Stimulated activated CD4-positive, alpha-beta T cell treated with anti-CD3 and anti-CD28 coated beads, Interleukin-1b, Interleukin-23, amount 100 ng/mL, for 1 hour (primary cell): Measurements from ENCODE around the gene RASA3.
"Not testable (repeated sequence)": the region's sequence is repeated elsewhere in the genome, so short reads cannot be mapped to it uniquely, and the experiment has no call there.

Source experiments
- DNase-seq, 2 donors: peaks; one replicate each; pipeline ENCODE4 v3.0.0-alpha.2; 2020; ENCODE audit warnings: low read depth in 2 of 2

The RASA3 gene

DNA sequence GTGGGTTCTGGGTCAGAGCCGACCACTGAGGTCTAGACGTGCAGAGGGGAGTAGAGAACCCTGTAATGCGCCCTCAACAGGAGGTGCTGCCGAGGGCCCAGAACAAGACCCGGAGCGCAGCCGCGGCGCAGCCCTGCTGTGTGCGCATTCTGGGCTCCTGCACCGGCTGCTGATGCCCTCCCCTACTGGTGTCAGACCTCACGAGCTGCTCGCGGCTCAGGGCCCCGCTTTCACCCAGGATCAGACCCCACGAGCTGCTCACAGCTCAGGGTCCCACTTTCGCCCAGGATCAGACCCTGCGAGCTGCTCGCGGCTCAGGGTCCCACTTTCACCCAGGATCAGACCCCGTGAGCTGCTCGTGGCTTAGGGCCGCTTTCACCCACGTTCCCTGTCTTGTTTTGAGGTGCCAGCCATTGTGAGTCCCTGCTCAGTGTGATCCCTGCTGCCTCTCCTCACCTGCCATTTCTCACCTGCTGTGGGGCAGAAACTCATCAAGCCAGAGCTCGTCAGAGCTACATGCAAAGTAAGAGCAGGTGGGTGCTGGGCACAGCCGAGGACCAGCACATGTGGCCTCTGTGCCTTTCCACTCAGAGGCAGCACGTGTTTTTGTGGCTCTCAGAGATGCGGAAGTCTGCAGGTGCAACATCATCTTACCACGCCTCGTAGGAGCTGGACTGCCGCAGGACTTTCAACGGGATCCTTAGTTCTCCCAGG, 111.5 kb downstream of the RASA3 start:
- no peak for DNase-seq

- DNase-seq: not testable (repeated sequence)
Measured at GRCh38 chr13:114020134-114020533, 112.3 kb downstream of the RASA3 start.

DNA sequence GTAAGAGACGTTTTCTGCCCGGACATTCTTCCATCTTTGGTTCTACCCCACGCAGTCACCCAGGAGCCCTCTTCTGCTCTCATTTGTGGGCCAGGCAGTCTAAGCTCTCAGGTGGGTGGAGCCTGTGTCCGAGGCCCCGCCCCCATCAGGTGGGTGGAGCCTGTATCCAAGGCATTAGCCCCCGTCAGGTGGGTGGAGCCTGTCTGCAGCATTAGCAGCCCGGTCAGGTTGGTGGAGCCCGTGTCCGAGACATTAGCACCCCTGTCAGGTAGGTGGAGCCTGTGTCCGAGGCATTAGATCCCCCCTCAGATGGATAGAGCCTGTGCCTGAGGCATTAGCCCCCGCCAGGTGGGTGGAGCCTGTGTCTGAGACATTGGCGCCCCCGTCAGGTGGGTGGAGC, 113.1 kb downstream of the RASA3 start:
- peak; percentile 7 to 10 for DNase-seq

GRCh38 chr13:114018461-114019055, 113.9 kb downstream of the RASA3 start:
- DNase-seq: no peak

- DNase-seq: no peak
Measured at GRCh38 chr13:114017966-114018365, 114.5 kb downstream of the RASA3 start.

DNA sequence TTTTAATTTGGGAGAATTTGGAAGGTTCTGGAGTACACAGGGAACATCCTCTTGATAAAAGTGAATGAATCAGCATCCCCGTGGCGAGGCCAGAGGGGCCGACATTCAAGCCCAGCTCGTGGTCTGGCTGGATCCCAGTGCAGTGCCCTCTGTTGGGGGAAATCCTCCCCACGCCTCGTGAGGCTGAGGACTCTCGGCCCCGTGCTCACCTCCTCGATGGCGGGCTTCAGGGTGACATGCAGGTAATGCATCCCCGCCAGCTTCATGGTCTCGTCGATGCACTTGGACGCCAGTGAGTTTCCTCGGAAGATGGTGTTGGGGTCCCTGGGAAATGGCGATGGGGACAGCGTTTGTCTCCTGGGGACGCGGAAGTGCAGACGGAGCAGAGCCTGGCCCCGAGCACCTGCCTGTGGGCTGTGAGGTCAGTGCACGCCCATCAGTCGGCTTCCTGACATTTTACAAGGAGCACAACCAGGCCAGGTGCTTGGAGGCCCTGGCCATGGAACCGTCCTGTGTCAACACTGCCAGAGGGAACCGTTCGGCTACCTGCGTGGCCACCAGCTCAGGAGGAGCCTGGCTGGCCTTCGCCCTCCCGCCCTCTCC, 115.3 kb downstream of the RASA3 start:
- DNase-seq: no peak

GRCh38 chr13:114016321-114017027, 115.9 kb downstream of the RASA3 start:
- DNase-seq: no peak

- no peak for DNase-seq
Measured at GRCh38 chr13:114015969-114016295, 116.5 kb downstream of the RASA3 start.

- DNase-seq: no peak
Measured at GRCh38 chr13:114015111-114015968, 117.1 kb downstream of the RASA3 start.

DNA sequence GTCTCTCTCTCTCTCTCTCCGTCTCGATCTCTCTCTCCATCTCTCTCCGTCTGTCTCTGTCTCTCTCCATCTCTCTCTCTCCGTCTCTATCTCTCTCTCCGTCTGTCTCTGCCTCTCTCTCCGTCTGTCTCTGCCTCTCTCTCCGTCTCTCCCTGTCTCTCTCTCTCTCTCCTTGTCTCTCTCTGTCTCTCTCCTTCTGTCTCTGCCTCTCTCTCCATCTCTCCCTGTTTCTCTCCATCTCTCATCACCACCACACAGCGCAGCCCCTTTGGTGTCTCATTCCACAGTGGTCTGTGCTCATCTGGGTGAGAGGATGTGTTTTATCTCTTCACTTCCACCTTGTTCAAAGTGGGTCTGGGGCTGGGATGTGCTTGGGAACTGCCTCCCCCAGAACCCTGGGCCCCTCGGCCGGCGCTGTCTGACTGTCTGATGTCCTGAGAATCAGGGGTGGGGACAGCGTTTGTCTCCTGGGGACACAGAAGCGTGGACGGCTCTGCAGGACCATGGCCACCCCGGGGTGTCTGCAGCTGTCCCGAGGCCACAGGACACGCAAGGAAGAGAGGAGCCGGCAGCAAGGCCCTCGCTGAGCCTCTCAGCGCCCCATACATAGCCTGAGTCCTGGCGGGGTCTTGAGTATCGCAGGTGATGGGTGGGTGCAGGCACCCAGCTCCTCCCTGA, 118.3 kb downstream of the RASA3 start:
- DNase-seq: no peak

DNA sequence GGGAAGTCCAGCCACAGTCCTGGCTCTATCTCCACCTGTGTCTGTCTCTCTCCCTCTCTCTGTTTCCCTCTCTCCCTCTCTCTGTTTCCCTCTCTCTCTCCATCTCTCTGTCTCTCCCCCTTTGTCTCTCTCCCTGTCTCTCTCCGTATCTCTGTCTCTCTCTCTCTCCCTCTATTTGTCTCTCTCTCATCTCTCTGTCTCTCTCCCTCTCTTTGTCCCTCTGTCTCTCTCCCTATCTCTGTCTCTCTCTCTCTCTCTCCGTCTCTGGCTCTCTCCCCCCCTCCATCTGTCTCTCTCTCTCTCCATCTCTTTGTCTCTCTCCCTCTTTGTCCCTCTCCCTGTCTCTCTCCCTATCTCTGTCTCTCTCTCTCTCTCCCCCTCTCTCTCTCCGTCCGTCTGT, 119.1 kb downstream of the RASA3 start:
- DNase-seq: no peak

DNA sequence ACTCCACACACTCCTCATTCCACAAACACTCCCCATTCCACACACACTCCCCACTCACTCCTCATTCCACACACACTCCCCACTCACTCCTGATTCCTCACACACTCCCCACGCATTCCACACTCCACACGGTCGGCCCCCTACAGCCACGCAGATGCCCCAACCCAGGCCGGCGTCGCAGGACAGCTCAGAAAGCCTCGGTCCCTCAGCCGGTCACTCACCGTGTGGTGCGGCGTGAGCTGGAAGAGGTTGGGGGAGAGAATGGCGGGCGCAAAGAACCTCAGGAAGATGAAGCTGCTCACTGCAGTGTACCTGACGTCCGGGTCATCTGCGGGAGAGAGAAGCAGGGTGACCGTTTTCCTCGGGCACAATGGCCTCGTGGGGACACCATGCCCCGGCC, 119.5 kb downstream of the RASA3 start:
- no peak for DNase-seq

- DNase-seq: no peak
Measured at GRCh38 chr13:114012141-114012540, 120.3 kb downstream of the RASA3 start.

GRCh38 chr13:114011226-114011625, 121.2 kb downstream of the RASA3 start:
- no peak for DNase-seq

DNA sequence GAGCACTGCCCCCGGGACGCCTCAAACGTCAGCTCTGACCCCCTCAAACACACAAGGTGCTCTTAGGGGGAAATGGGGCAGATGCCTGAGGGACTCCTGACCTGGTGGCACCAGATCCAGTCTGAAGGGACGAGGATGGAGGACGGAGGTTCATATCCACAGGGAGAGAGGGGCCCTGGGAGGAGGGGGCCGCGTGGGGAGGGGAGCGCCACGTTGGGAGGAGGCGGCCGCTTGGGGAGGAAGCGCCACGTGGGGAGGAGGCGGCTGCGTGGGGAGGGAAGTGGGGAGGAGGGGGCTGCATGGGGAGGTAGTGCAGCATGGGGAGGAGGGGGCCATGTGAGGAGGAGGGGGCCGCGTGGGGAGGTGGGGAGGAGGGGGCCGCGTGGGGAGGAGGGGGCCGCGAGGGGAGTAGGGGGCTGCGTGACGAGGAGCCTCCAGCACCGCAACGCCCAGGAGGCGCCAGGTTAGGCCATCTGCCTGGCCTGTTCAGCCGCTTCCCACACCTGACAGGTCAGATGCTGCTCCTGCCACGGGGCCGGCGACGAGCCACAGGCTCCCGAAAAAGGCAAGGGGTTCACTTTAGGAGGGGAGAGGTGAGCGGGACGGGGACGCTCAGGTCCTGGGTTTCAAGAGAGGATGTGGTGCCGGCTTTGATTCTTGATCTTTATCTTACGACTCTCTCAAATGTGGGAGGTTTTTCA, 121.9 kb downstream of the RASA3 start:
- no peak for DNase-seq

DNA sequence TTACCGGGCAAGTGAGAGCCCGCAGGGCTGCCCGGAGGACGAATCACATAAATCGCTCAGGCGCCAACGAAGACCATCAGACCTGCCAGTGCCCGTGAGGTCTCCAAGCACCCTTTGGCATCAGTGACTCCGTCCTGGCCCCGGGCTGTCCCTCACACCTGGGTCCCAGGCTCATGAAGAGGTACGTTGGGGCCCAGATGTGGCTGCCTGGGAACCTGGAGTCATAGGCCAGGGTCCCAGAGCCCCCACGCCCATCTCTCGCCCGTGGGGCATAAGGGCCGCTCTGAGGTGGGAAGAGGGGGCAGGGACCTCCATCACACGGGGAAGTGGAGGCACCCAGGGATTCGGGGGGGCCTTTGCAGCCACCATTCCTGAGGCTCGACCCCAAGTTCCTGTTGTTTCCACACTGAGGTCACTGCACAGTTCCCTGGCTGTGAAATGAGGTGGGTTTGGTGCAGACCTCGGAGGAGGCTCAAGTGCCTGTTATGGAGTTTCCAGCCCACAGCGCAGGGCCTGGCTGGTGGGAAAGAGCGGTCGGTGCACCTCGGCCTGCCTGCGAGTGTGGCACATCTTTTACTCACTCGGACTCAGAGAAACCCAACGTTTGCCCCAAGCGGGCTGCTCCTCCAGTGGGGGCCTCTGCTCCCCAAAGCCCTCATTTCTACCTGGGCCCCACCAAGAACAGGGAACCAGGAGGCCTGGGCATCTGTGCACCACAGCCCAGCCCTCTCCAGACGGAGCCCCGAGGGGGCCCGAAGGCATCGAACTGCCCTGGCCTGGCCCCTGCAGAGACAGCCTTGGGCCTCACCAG, 122.6 kb downstream of the RASA3 start:
- no peak for DNase-seq

GRCh38 chr13:114008964-114009589, 123.3 kb downstream of the RASA3 start:
- no peak for DNase-seq

GRCh38 chr13:114007566-114007965, 124.9 kb downstream of the RASA3 start:
- DNase-seq: no peak

DNA sequence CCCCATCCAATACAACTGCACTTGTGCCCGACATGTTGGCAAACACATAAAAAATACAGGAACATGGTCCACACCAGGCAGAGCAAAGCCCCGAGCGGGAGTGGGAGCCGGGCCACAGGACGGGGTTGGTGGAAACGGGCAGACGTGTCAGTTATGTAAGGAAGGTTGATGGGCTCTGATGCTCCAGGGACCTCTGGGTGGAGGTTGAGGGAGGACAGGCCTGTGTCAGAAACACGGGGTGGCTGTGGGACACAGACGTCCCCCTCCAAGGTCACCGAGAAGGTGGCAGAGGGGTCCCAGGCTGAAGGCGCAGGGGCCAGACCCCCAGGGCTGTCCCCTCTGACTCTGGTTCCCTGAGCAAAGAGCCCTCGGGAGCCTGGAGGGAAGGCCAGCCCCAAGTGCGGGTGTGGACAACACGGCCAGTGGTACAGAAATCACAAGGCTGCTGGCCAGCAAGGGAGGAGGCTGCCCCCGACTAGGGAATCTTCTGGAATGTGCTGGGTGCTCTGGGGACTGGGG, 127.2 kb downstream of the RASA3 start:
- no peak for DNase-seq
